ENCODE results near the gene FAHD2A.
"Not testable (repeated sequence)": the region's sequence is repeated elsewhere in the genome, so short reads cannot be mapped to it uniquely, and the experiment has no call there.

FAHD2A gene

GRCh38 chr2:95390881-95391321, 11.6 kb upstream of the FAHD2A start:
- no peak for DNase-seq (ENCODE audit: low spot score)

GRCh38 chr2:95391641-95392310, 10.7 kb upstream of the FAHD2A start:
- DNase-seq (ENCODE audit: low spot score): no peak

- DNase-seq (ENCODE audit: low spot score): no peak
Observed at GRCh38 chr2:95392320-95392719, 10.2 kb upstream of the FAHD2A start.

GRCh38 chr2:95392730-95393455, 9.6 kb upstream of the FAHD2A start:
- DNase-seq (ENCODE audit: low spot score): no peak

- DNase-seq (ENCODE audit: low spot score): no peak
Observed at GRCh38 chr2:95393901-95394300, 8.6 kb upstream of the FAHD2A start.

- DNase-seq (ENCODE audit: low spot score): no peak
Observed at GRCh38 chr2:95399061-95399460, 3.4 kb upstream of the FAHD2A start.

- no peak for DNase-seq (ENCODE audit: low spot score)
Observed at GRCh38 chr2:95401480-95401879, 1.0 kb upstream of the FAHD2A start.

DNA sequence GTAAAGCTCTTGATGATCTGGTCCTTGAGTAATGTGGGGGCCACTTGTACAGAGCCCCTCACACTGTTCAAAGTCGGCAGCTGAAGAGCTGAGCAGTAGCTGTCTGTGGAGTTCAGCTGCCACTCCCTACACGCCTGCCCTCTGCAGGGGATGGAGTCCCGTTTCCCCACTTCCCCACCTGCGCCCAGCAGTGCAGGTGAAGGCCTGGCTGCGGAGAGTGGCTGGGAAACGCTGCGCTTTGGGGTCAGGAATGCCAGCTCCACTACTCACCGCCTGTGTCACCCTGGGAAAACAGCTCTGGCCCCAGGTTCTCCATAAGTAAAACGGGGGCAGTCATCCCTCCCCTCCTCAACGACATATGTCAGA, 521 bp upstream of the FAHD2A start:
- peak; percentile 33 for DNase-seq (ENCODE audit: low spot score)

DNA sequence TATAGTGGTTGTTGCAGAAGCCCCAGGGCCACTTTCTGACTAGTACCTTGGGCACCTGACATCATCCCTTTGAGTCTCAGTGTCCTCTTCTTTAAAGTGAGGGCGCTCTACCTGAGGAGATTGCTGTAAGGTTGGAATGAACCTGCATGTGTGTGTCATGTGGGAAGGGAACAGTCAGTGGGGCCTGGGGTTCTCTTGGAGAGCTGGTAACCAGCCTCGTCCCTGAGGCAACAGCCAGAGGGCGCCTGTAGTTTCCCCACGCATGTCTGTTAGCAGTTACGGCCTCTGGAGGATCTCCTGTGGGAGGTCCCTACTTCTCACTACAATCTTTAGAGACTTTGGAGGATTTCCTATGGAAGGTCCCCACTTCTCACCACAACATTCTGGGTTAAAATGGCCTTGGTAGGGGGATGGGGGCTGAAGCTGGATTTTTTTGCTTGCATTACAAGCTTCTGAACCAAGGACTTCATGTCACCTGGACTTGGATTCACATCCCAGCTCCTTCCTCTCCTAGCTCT, 755 bp downstream of the FAHD2A start:
- not testable (repeated sequence) for DNase-seq (ENCODE audit: low spot score)

DNA sequence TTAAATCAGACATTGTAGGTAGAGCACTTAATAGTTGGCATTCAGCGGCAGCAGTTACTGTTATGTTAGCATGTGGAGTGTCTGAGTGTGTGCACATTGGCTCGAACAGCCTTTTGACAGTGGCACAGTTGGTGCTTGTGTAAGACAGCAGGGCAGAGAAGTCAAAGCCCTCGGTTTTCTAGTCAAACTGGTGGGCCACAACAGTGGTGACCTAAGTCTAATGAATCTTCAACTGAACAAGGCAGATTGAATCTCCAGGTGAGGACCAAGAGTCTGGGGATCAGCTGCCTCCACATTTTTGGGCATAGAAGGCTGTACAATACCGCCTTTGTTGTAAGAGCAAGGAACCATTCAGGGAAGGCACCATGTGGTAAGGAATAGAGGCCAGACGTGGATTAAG, 1.3 kb downstream of the FAHD2A start:
- not testable (repeated sequence) for DNase-seq (ENCODE audit: low spot score)

- DNase-seq (ENCODE audit: low spot score): not testable (repeated sequence)
Observed at GRCh38 chr2:95404676-95405075, 2.2 kb downstream of the FAHD2A start.

DNA sequence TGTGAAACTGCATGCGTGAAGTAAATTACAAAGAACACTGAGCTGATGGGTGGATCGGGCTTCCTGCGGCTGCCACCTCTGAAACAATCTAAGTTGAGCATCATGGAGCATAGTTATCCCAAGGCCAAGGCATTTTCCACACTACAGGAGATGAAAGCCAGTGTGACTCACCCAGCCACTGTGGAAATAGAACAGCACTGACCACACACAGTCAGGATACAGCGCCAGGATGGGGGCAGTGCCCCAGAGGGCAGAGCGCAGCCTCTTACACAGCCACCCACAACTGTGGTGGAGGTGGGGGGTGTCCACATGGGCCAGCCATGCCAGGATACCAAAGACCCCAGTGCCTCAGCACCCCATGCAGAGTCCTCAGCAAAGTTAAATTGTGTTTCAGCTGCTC, 8.7 kb downstream of the FAHD2A start:
- not testable (repeated sequence) for DNase-seq (ENCODE audit: low spot score)

GRCh38 chr2:95414015-95414594, 11.6 kb downstream of the FAHD2A start:
- DNase-seq (ENCODE audit: low spot score): not testable (repeated sequence)

GRCh38 chr2:95415138-95415537, 12.6 kb downstream of the FAHD2A start:
- DNase-seq (ENCODE audit: low spot score): not testable (repeated sequence)

- not testable (repeated sequence) for DNase-seq (ENCODE audit: low spot score)
Observed at GRCh38 chr2:95415561-95415960, 13.1 kb downstream of the FAHD2A start.

DNA sequence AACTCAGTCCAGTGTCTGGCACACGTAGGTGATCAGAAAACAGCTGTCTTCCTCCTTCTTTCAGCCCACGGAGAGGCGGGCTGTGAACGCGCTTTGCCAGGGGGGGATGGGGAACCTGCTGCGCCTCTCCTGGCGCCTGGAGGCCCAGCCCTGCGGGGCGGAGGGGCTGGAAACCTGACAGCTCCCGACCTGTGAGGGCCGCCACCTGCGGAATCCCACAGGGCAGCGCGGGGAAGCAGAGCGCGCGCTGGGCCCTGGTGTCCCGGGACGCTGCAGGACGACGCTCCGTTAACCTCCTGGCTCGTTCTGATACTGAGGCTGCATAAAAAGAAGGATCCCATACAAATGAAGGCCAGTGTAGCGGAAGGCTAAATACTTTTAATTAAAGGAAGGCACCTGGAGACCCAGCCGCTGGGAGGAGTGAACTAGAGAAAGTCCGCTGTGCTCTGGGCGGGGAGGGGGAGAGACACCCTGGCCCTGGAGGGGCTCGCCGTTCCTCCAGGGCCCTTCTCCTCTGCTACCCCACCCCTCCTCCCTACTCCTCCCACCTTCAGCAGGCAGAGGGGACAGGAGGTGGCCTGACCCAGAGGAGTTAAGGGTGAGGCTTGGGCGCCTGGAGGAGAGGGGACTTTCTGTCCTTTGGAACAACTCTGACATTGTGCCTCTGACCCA, 24.8 kb downstream of the FAHD2A start:
- DNase-seq (ENCODE audit: low spot score): not testable (repeated sequence)

DNA sequence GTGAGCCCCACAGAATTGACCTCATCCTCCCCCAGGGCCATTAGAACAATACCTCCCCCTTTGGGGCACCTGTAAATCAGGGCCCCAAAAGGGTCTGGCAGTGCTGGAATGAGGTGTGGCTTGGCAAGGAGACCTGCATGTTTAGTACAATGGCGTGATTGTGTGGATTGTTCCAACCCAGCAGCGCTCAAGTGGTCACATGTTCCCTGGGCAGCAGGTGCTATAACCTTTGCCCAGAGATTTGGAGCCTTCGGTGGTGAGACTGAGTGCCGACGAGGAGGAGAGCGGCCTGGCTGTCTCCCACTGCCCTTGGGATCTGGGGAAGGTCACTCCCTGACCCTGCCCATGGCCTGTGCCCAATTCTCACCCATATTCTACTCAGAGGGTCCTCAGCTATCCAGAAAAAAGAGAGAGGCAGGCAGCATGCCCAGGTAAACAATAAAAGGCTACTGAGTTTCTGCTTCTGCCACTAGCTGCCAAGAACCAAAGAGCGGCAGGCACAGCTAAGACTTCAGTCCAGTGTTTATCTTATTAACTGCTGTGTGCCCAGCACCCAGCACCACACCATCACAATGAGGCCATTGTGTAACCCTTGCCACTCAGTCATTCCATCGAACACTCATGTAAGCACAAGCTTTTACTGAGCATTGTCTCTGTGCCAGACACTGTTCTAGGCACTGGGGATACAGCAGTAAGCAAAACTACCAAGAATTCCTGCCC, 27.4 kb downstream of the FAHD2A start:
- not testable (repeated sequence) for DNase-seq (ENCODE audit: low spot score)

DNA sequence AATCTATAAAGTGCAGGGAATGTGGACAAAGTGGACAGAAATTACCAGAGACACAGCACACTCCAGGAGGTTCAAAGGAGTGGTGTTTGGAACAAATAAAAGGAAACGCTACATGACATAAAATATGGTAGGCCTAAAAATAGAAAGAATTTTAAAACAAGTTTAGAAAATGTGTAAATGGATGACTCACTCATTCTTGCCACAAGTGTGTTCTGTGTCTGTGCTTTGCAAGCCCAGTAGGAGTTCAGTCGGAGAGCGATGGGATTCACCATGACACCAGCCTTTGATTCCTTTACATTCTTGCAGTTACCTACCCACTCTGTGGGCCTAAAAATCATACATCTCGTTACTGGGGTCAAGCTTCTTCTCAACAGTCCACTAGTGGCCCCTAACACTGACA, 30.9 kb downstream of the FAHD2A start:
- DNase-seq (ENCODE audit: low spot score): not testable (repeated sequence)

GRCh38 chr2:95433973-95434372, 31.5 kb downstream of the FAHD2A start:
- DNase-seq (ENCODE audit: low spot score): not testable (repeated sequence)

- DNase-seq (ENCODE audit: low spot score): not testable (repeated sequence)
Observed at GRCh38 chr2:95434507-95435076, 32.1 kb downstream of the FAHD2A start.

DNA sequence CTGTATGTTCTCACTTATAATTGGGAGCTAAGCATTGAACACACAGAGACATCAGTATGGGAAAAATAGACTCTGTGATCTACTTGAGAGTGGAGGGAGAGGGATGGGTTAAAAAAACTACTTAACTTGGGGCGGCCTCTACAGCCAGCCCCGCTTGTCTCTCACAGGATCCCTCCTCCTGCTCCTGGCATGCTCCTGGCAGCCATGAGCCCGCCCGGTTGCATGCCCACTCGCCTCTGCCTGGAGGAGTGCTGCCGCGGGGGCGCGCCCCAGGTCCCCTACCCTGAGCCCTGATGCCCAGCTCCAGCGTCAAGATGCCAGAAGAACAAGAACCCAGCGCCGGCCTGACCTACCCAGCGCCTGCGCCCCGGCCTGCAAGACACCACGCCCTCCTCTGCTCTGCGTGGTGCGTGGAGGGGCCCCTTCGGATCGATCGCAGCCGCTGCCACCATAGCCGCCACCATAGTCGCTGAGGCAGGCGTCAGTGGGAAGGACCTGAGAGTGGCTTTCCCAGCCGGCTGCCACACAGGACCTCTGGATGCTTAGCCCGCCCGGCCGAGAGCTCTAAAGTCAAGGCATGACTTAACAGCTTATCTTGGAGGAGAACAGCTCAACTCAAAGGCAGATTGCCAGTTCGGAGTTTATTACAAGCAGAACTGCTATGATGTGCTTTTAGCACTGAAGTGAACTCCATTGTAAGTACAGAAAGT, 32.8 kb downstream of the FAHD2A start:
- DNase-seq (ENCODE audit: low spot score): not testable (repeated sequence)
